Breast epithelium (tissue), 3 donors: ENCODE data around the gene CDC42SE2. TPM values are rescaled to one million over a fixed set of nuclear protein-coding genes. Genes with fewer than 3 reads are reported as not detected.

Source experiments
- total RNA-seq, 3 donors: library from RNA; depleted of rRNA; stranded (reverse); fragments of >200 nt; gene quantifications; one replicate each; pipeline ENCODE4 v1.1.0, GENCODE V29; 2016

The CDC42SE2 gene
- total RNA-seq, 3 donors from 2014 or later = 39.4 to 82.8 (median 41.0) TPM

Other genes with a start within 250 kb of the CDC42SE2 start
- gene HINT1, start 98.8 kb upstream of the CDC42SE2 start, total RNA-seq = 100 to 1,000 TPM; 161 to 217 (median 214) TPM
- gene LYRM7, start 93.1 kb upstream of the CDC42SE2 start, total RNA-seq = 10 to 100 TPM in 2 of 3 donors, 1 to 10 TPM in 1; 5.9 to 20.3 (median 15.8) TPM